K562 (cell line): ENCODE results near the gene RNASE8. TPM values are rescaled to one million over a fixed set of nuclear protein-coding genes. Genes with fewer than 3 reads are reported as not detected.

Experiments
- CCAR2 ChIP-seq: fragments of 200-400 bp; formaldehyde crosslinking; IDR thresholded peaks from 2 replicates; pipeline ENCODE4 v1.6.1; 2017; ENCODE audit warnings: mild to moderate bottlenecking, low read depth, low read length
- MTA3 ChIP-seq: fragments of 450-650 bp; formaldehyde crosslinking; IDR thresholded peaks from 2 replicates; pipeline ENCODE4 v1.6.1; 2017; ENCODE audit warnings: mild to moderate bottlenecking, borderline replicate concordance
- RCOR1 ChIP-seq, 2 experiments: IDR thresholded peaks; 2 replicates each; pipeline ENCODE4 v1.6.1; 2012; ENCODE audit warnings: low read depth in 2 of 2, low read length in 2 of 2, borderline replicate concordance in 1 of 2, improper control_type of control experiment in 1 of 2
- polyA plus RNA-seq, 8 experiments: library from polyadenylated mRNA; depleted of rRNA in 4 of 8; stranded (reverse) in 5 of 8; unstranded in 3 of 8; fragments of >200 nt; fragmentation: Nextera tagmentation in 2 of 8; fragmentation: Illumina TruSeq in 1 of 8; extraction: Ambion mirVana in 2 of 8; extraction: Trizol in 1 of 8; gene quantifications; 2 replicates each; pipeline versions ENCODE4 v1.2.1 to v1.2.3, GENCODE V29; 2011 to 2014; ENCODE audit warnings: inconsistent platforms in 1 of 8, missing spikeins in 1 of 8
- total RNA-seq, 7 experiments: library from RNA; depleted of rRNA in 6 of 7; stranded (reverse); fragments of >200 nt in 6 of 7; fragmentation: Illumina TruSeq in 2 of 7; extraction: Trizol in 2 of 7; gene quantifications; 2 replicates each; pipeline versions ENCODE4 v1.2.1 to v1.2.3, GENCODE V29; 2011 to 2021; ENCODE audit warnings: low replicate concordance in 1 of 7
- TF ChIP-seq, protein P1 (sequence below): fragments of 450-650 bp; IDR thresholded peaks from 2 replicates; pipeline ENCODE4 v1.6.1; 2018; ENCODE audit not compliant: partially characterized antibody

RNASE8 gene
- total and polyA plus RNA-seq, 9 of the 15 experiments (the other 6 are each of a cell fraction or from before 2014, with no cell fraction given), result not detected

DNA sequence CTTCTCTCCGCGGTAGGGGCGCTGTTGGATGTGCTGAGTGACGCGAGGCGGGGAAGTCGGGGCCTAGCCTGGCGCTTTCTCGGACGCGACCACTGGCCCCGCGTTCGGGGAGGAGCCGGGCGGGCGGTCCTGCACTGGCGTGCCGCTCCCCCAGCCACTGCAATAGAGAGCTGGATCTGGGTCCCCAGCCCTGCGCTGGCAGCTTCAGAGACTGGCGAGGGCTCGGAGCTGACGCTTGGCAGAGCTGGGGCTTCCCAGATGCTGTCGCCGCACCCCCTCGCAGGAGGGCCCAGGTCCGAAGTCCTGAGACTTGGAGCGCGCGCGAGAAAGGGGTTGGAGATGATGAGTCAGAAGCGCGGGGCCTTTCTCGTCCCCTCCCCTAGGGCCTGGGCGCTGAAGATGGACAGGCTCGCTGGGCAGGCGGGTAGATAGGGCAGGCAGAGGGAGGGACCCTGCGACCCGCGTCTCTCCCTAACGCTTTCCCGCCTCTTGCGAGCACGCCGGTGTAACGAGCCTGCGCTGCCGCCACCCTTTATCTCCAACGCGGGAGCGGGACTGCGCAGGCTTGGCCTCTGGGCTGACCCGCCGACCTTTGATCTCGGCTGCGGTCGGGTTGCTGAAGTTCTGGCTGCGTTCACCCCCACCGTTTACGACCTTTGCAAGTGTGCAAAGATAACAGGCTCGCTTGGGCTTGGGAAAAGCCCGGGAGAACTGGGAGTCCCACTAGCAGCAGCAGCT, 46.3 kb downstream of the RNASE8 start (continued):
- TF ChIP-seq, protein P1, sequence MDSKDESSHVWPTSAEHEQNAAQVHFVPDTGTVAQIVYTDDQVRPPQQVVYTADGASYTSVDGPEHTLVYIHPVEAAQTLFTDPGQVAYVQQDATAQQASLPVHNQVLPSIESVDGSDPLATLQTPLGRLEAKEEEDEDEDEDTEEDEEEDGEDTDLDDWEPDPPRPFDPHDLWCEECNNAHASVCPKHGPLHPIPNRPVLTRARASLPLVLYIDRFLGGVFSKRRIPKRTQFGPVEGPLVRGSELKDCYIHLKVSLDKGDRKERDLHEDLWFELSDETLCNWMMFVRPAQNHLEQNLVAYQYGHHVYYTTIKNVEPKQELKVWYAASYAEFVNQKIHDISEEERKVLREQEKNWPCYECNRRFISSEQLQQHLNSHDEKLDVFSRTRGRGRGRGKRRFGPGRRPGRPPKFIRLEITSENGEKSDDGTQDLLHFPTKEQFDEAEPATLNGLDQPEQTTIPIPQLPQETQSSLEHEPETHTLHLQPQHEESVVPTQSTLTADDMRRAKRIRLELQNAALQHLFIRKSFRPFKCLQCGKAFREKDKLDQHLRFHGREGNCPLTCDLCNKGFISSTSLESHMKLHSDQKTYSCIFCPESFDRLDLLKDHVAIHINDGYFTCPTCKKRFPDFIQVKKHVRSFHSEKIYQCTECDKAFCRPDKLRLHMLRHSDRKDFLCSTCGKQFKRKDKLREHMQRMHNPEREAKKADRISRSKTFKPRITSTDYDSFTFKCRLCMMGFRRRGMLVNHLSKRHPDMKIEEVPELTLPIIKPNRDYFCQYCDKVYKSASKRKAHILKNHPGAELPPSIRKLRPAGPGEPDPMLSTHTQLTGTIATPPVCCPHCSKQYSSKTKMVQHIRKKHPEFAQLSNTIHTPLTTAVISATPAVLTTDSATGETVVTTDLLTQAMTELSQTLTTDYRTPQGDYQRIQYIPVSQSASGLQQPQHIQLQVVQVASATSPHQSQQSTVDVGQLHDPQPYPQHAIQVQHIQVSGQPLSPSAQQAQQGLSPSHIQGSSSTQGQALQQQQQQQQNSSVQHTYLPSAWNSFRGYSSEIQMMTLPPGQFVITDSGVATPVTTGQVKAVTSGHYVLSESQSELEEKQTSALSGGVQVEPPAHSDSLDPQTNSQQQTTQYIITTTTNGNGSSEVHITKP, result peak; percentile 100
- TF ChIP-seq MTA3, result peak; percentile 81; the same call in 1 of the 2 replicates
- TF ChIP-seq CCAR2, result no peak
- peak; percentile 9 to 48; a peak in 2 of 4 replicates for TF ChIP-seq RCOR1 (IDR thresholded peaks at IDR 0.05; ENCODE audit: borderline replicate concordance in 1 of 2, low read depth in 2 of 2, low read length in 2 of 2)
